GM12873 (cell line): Measurements from ENCODE around the gene TUSC2.
A peak's percentile ranks its signal among the peaks of the same experiment; 100 is the strongest.

Source experiments
- CTCF ChIP-seq: IDR thresholded peaks from 2 replicates; pipeline ENCODE4 v1.5.1; 2012; ENCODE audit warnings: low read depth, mild to moderate bottlenecking, moderate library complexity, low read length, control low read depth; ENCODE audit not compliant: insufficient read depth; ENCODE audit errors: missing control alignments

The TUSC2 gene

GRCh38 chr3:50338965-50339364 is 10.9 kb upstream of the TUSC2 start:
- peak; percentile 20 for TF ChIP-seq CTCF

GRCh38 chr3:50337175-50337861 is 9.3 kb upstream of the TUSC2 start:
- no peak for TF ChIP-seq CTCF

GRCh38 chr3:50336452-50337174 is 8.6 kb upstream of the TUSC2 start:
- no peak for TF ChIP-seq CTCF

DNA sequence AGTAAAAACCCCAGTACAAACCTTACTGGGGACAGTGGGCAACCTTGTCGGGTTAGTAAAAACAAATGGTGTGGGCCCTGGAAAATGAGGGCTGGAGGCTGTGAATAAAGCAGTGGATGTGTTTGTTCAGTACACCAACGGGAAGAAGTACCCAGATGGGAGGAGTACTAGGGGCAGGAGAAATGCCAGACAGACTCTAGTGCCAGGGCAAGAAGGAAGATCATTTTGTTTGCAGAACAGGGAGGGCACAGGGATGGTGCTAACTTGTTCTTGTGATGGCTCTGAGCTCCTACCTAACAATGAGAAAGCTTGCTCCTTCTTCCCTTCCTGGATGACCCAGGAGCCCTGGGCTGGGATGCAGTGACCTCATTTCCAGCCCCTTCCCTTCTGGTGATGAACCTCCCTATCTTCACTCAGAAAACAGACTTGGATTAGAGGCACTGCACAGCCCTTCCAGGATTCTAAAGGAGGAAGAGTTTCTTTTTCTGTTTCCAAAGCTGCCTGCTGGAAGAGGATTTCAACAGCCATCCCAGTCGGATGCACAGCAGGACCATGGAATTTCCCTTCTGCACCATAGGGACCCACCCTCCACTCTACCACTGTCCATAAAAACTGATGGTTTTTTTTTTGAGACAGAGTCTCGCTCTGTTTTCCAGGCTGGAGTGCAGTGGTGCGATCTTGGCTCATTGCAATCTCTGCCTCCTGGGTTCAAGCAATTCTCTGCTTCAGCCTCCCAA is 6.5 kb upstream of the TUSC2 start:
- no peak for TF ChIP-seq CTCF

DNA sequence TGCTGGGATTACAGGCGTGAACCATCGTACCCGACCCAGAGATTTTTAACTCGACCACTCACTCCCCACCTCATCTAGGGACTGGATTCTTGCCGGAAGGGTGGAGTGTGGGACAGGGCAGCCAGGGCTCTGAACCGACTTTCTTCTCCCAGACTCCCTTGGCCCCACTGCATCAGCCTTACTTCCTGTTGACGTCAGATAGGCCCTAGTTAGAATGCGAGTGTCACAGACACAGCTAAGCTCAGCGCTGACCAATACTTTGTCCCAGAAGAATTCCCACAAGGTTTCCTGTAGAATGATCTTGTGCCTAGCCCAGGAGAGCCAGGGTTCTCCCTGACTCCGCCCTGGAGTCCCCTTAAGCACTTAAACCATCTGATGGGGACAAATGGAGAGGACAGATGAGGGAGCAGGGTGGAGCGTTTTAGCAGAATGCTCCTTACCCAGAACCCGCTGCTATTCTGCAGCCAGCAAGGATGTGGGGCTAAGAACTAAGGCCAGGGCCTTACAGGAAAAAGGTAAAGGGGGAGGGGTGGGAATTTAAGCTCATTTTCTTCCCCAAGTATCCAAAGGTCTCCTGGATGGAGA is 5.8 kb upstream of the TUSC2 start:
- TF ChIP-seq CTCF: no peak

DNA sequence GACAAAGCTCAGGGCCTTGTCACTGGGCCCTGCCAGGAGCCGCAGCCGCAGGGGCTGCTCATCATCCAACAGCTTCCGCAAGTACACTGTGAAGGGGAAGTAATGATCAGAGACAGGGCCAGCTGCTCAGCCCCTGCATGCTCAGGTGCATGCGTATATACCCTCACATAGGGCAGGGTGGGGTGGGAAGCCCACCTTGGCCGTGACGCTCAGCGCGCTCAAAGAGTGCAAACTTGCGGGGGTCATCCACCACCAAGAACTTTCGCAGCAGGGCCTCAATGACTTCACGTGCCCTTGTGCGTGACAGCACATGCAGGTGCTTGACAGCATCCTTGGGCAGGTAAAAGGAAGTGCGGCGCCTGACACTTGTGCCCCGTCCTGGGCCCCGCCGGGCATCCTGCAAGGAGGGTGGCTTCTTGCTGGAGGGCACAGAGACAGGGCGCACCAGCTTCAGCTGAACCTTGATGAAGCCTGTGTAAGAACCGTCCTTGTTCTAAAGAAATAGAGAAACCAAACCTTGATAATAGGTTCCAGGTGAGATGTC is 3.4 kb upstream of the TUSC2 start:
- TF ChIP-seq CTCF: no peak
